CD14-positive monocyte (primary cell): ENCODE results near the gene SCAF11. TPM values are rescaled to one million over a fixed set of nuclear protein-coding genes. Genes with fewer than 3 reads are reported as not detected.
"Not testable (repeated sequence)": the region's sequence is repeated elsewhere in the genome, so short reads cannot be mapped to it uniquely, and the experiment has no call there.

Experiments
- DNase-seq, 3 donors: peaks; one replicate each; pipeline ENCODE4 v3.0.0-alpha.2; 2011 to 2022
- H2AFZ ChIP-seq: 2 replicates; pipeline ENCODE4 v1.6.0; 2012; ENCODE audit warnings: mild to moderate bottlenecking, low read depth, low read length, inconsistent platforms; ENCODE audit not compliant: insufficient read depth, poor library complexity, severe bottlenecking
- H3K27ac ChIP-seq, 2 donors: 1 replicate in 1 of 2; 2 replicates in 1 of 2; pipeline ENCODE4 v1.5.1; 2012 to 2013; ENCODE audit warnings: low read length in 2 of 2, control low read depth in 1 of 2, inconsistent platforms in 1 of 2, low read depth in 1 of 2, mild to moderate bottlenecking in 1 of 2
- H3K27me3 ChIP-seq, 2 donors: one replicate each; pipeline versions ENCODE4 v1.6.0 to v1.6.1; 2011 to 2013; ENCODE audit warnings: low read length in 2 of 2; ENCODE audit not compliant: control insufficient read depth in 2 of 2, insufficient read depth in 2 of 2
- H3K36me3 ChIP-seq, 2 donors: replicated peaks in 1 of 2; 1 replicate in 1 of 2; 2 replicates in 1 of 2; pipeline versions ENCODE4 v1.5.1 to v1.6.1; 2012 to 2013; ENCODE audit warnings: low read length in 2 of 2, control low read depth in 1 of 2, inconsistent platforms in 1 of 2, mild to moderate bottlenecking in 1 of 2; ENCODE audit not compliant: insufficient read depth in 2 of 2, control insufficient read depth in 1 of 2
- H3K4me1 ChIP-seq, 2 donors: 1 replicate in 1 of 2; 2 replicates in 1 of 2; pipeline versions ENCODE4 v1.5.1 to v1.6.1; 2012 to 2013; ENCODE audit warnings: low read length in 2 of 2, control low read depth in 1 of 2, inconsistent platforms in 1 of 2, mild to moderate bottlenecking in 1 of 2, moderate library complexity in 1 of 2; ENCODE audit not compliant: insufficient read depth in 2 of 2, control insufficient read depth in 1 of 2
- H3K4me2 ChIP-seq: replicated peaks from 2 replicates; pipeline ENCODE3; 2012; ENCODE audit warnings: low read length, moderate library complexity, mild to moderate bottlenecking; ENCODE audit not compliant: poor library complexity, severe bottlenecking; ENCODE audit errors: extremely low read depth
- H3K4me3 ChIP-seq, 3 experiments: fragments of 200-600 bp in 1 of 3; sonication (generic) in 1 of 3; replicated peaks in 1 of 3; 1 replicate in 2 of 3; 2 replicates in 1 of 3; pipeline ENCODE4 v1.5.1; 2011 to 2013; ENCODE audit warnings: low read length in 3 of 3, mild to moderate bottlenecking in 3 of 3, control low read depth in 2 of 3, low read depth in 2 of 3, inconsistent platforms in 1 of 3, moderate library complexity in 1 of 3
- H3K79me2 ChIP-seq: 2 replicates; pipeline ENCODE4 v1.6.0; 2012; ENCODE audit warnings: mild to moderate bottlenecking, control low read depth, inconsistent platforms, low read length, moderate library complexity; ENCODE audit not compliant: insufficient read depth
- H3K9ac ChIP-seq: 2 replicates; pipeline ENCODE4 v1.6.0; 2017; ENCODE audit warnings: low read length, mild to moderate bottlenecking; ENCODE audit not compliant: insufficient read depth, poor library complexity, severe bottlenecking
- H3K9me3 ChIP-seq, 2 donors: replicated peaks in 1 of 2; 1 replicate in 1 of 2; 2 replicates in 1 of 2; pipeline versions ENCODE4 v1.5.1 to v1.6.1; 2012 to 2013; ENCODE audit warnings: low read length in 2 of 2, control low read depth in 1 of 2; ENCODE audit not compliant: control insufficient read depth in 1 of 2, insufficient read depth in 1 of 2
- H4K20me1 ChIP-seq: 2 replicates; pipeline ENCODE4 v1.6.0; 2012; ENCODE audit warnings: mild to moderate bottlenecking, low read length, control low read depth, moderate library complexity; ENCODE audit not compliant: insufficient read depth
- H3K27ac Mint-ChIP-seq, 7 donors: one replicate each; pipeline ENCODE4 v1.8.0; 2020; ENCODE audit warnings: mild to moderate bottlenecking in 7 of 7, mixed read lengths in 7 of 7, moderate library complexity in 6 of 7, inconsistent platforms in 2 of 7
- H3K27me3 Mint-ChIP-seq, 3 donors: one replicate each; pipeline ENCODE4 v1.8.0; 2021 to 2022; ENCODE audit warnings: low read depth in 3 of 3, mild to moderate bottlenecking in 3 of 3, mixed read lengths in 3 of 3, moderate library complexity in 3 of 3, inconsistent platforms in 1 of 3
- H3K36me3 Mint-ChIP-seq, 2 donors: one replicate each; pipeline ENCODE4 v1.8.0; 2020; ENCODE audit warnings: mixed read lengths in 2 of 2, inconsistent platforms in 1 of 2, mild to moderate bottlenecking in 1 of 2
- H3K4me1 Mint-ChIP-seq: one replicate; pipeline ENCODE4 v1.8.0; 2020; ENCODE audit warnings: mild to moderate bottlenecking, mixed read lengths
- H3K4me3 Mint-ChIP-seq, 2 donors: one replicate each; pipeline ENCODE4 v1.8.0; 2020; ENCODE audit warnings: mild to moderate bottlenecking in 2 of 2, mixed read lengths in 2 of 2, moderate library complexity in 1 of 2
- H3K9me3 Mint-ChIP-seq, 7 donors: one replicate each; pipeline ENCODE4 v1.8.0; 2020 to 2022; ENCODE audit warnings: mixed read lengths in 7 of 7, mild to moderate bottlenecking in 6 of 7, moderate library complexity in 6 of 7, inconsistent platforms in 2 of 7
- WGBS: methylation state at CpG from one replicate; pipeline ENCODE4 v1.1.5; 2013; ENCODE audit warnings: missing lambda C conversion rate; ENCODE audit not compliant: insufficient coverage; 5-methylcytosine and 5-hydroxymethylcytosine counted together
- intact Hi-C, 2 donors: fragments of 100-400 bp; cut with micrococcal nuclease; formaldehyde crosslinking; loops; one replicate each; pipeline versions ENCODE4 v1.15.0 to v1.15.1; 2023
- polyA plus RNA-seq, 3 donors: library from polyadenylated mRNA; depleted of rRNA in 1 of 3; unstranded in 2 of 3; stranded (reverse) in 1 of 3; fragments of 300-500 nt in 2 of 3; fragments of >200 nt in 1 of 3; fragmentation: Illumina TruSeq in 2 of 3; gene quantifications; 1 replicate in 2 of 3; 2 replicates in 1 of 3; pipeline ENCODE4 v1.2.3, GENCODE V29; 2012 to 2021
- TF ChIP-seq, protein P1 (sequence below): fragments of 200-600 bp; IDR thresholded peaks from one replicate; pipeline ENCODE4 v1.8.0; 2022; ENCODE audit warnings: antibody characterized with exemption, mild to moderate bottlenecking

SCAF11 gene
- polyA plus RNA-seq, 3 donors, result 32.6 to 73.4 (median 56.1) TPM

DNA sequence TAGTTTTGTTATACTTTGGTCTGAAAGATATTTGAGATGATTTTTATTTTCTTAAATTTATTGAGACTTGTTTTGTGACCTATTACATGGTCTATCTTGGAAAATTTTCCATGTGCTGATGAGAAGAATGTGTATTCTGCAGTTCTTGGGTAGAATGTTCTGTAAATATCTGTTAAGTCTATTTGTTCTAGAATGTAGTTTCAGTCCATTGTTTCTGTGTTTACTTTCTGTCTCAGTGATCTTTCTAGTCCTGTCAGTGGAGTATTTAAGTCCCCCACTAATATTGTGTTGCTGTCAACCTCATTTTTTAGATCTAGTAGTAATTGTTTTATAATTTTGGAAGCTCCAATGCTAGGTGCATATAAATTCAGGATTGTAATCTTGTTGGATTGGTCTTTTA is 30.4 kb upstream of the SCAF11 start:
- H3K27ac Mint-ChIP-seq, result no peak overlapping the region
- Histone ChIP-seq H3K4me1 (no peaks in the 10 kb centered on the region), H2AFZ (no peak overlapping the region), H3K27ac (no peak overlapping the region), H3K36me3 (no peaks in the 10 kb centered on the region), H4K20me1 (no peaks in the 10 kb centered on the region), H3K4me3 (no peak overlapping the region), H3K4me2 (no peak overlapping the region), H3K27me3 (no peaks in the 10 kb centered on the region), H3K79me2 (no peaks in the 10 kb centered on the region), H3K9ac (no peak overlapping the region), H3K9me3 (peaks cover 21 to 35% of the 10 kb centered on the region in 2 donors)
- H3K9me3 Mint-ChIP-seq, result peaks cover 35 to 55% (median 44%) of the 10 kb centered on the region in 7 donors
- H3K36me3 Mint-ChIP-seq, result no peaks in the 10 kb centered on the region
- no peak for DNase-seq
- TF ChIP-seq, protein P1, sequence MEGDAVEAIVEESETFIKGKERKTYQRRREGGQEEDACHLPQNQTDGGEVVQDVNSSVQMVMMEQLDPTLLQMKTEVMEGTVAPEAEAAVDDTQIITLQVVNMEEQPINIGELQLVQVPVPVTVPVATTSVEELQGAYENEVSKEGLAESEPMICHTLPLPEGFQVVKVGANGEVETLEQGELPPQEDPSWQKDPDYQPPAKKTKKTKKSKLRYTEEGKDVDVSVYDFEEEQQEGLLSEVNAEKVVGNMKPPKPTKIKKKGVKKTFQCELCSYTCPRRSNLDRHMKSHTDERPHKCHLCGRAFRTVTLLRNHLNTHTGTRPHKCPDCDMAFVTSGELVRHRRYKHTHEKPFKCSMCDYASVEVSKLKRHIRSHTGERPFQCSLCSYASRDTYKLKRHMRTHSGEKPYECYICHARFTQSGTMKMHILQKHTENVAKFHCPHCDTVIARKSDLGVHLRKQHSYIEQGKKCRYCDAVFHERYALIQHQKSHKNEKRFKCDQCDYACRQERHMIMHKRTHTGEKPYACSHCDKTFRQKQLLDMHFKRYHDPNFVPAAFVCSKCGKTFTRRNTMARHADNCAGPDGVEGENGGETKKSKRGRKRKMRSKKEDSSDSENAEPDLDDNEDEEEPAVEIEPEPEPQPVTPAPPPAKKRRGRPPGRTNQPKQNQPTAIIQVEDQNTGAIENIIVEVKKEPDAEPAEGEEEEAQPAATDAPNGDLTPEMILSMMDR, result no peak
- intact Hi-C loops, result no loop called here
- no peak overlapping the region for H3K4me3 Mint-ChIP-seq
- H3K27me3 Mint-ChIP-seq, result peaks cover 0 to 5% (median 1%) of the 10 kb centered on the region in 3 donors
- H3K4me1 Mint-ChIP-seq, result no peaks in the 10 kb centered on the region

- H3K4me3 ChIP-seq, H3K79me2 ChIP-seq, H3K27me3 ChIP-seq, H3K4me3 Mint-ChIP-seq, H3K27me3 Mint-ChIP-seq, H3K4me2 ChIP-seq, DNase-seq, H3K4me1 ChIP-seq, H3K4me1 Mint-ChIP-seq, H3K36me3 Mint-ChIP-seq, H3K36me3 ChIP-seq, H4K20me1 ChIP-seq, H3K27ac ChIP-seq, H3K9ac ChIP-seq, intact Hi-C loops, H2AFZ ChIP-seq: not testable (repeated sequence)
- Mint-ChIP-seq H3K9me3 (peaks cover 22 to 40% (median 34%) of the 10 kb centered on the region in 7 donors), H3K27ac (peak overlapping the region in 1 of 7 donors; percentile 5)
- H3K9me3 ChIP-seq, result peaks cover 5 to 20% of the 10 kb centered on the region in 2 donors
- 83% methylated on average over 2 of the region's 4 CpGs for WGBS
These were observed 28.3 kb upstream of the SCAF11 start for GRCh38 chr12:46018712-46019111.

DNA sequence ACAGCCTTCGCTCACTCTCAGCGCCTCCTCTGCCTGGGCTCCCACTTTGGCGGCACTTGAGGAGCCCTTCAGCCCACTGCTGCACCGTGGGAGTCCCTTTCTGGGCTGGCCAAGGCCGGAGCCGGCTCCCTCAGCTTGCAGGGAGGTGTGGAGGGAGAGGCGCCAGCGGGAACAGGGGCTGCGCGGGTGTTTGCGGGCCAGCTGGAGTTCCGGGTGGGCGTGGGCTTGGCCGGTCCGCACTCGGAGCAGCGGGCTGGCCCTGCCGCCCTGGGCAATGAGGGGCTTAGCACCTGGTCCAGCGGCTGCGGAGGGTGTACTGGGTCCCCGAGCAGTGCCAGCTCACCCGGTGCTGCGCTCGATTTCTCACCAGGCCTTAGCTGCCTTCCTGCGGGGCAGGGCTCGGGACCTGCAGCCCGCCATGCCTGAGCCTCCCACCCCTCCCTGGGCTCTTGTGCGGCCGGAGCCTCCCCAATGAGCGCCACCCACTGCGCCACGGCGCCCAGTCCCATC is 27.5 kb upstream of the SCAF11 start:
- H3K9ac ChIP-seq, H3K27ac ChIP-seq, H3K4me3 Mint-ChIP-seq, H2AFZ ChIP-seq, H3K4me3 ChIP-seq, H3K27me3 Mint-ChIP-seq, H3K27ac Mint-ChIP-seq, H3K79me2 ChIP-seq, H3K36me3 ChIP-seq, intact Hi-C loops, H3K36me3 Mint-ChIP-seq, H3K4me1 Mint-ChIP-seq, H4K20me1 ChIP-seq, H3K4me2 ChIP-seq, DNase-seq, H3K27me3 ChIP-seq, H3K4me1 ChIP-seq: not testable (repeated sequence)
- 95% methylated on average over 29 of the region's 33 CpGs for WGBS
- H3K9me3 Mint-ChIP-seq, result peaks cover 21 to 35% (median 30%) of the 10 kb centered on the region in 7 donors
- H3K9me3 ChIP-seq, result peaks cover 5 to 12% of the 10 kb centered on the region in 2 donors
